Astrocyte (in vitro differentiated cells and primary cell): ENCODE results near the gene MPV17L.

ENCODE experiments used
- EZH2 ChIP-seq: IDR thresholded peaks from 2 replicates; pipeline ENCODE4 v1.6.1; 2012; ENCODE audit warnings: mild to moderate bottlenecking, low read length, inconsistent platforms; ENCODE audit not compliant: insufficient read depth
- TF ChIP-seq, protein P1 (sequence below): IDR thresholded peaks from 2 replicates; pipeline ENCODE4 v1.5.1; 2011; ENCODE audit warnings: low read depth, mild to moderate bottlenecking, inconsistent platforms, low read length, moderate library complexity; ENCODE audit not compliant: insufficient read depth

DNA sequence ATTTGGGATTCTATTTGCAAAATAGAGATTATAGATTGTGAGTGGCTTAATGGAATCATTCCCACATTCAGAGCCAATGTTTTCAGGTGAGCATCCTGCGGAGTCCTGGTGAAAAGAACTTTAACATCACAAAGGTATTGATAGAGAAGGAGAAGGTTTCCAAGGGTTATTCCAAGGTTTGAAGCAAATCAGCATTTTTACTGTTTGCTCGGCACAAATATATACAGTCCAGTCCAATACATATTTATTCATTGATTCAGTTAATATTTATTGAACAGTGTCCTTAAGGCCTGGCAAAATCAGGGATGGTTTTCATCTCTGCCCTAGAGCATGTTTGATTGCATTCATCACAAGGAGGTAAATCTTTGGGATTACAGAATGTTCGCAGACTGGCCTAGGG lies 6.4 kb downstream of the MPV17L start:
- no peak for TF ChIP-seq EZH2
- TF ChIP-seq, protein P1, sequence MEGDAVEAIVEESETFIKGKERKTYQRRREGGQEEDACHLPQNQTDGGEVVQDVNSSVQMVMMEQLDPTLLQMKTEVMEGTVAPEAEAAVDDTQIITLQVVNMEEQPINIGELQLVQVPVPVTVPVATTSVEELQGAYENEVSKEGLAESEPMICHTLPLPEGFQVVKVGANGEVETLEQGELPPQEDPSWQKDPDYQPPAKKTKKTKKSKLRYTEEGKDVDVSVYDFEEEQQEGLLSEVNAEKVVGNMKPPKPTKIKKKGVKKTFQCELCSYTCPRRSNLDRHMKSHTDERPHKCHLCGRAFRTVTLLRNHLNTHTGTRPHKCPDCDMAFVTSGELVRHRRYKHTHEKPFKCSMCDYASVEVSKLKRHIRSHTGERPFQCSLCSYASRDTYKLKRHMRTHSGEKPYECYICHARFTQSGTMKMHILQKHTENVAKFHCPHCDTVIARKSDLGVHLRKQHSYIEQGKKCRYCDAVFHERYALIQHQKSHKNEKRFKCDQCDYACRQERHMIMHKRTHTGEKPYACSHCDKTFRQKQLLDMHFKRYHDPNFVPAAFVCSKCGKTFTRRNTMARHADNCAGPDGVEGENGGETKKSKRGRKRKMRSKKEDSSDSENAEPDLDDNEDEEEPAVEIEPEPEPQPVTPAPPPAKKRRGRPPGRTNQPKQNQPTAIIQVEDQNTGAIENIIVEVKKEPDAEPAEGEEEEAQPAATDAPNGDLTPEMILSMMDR: no peak
